ENCODE results near the gene NIT2.

Gene NIT2

DNA sequence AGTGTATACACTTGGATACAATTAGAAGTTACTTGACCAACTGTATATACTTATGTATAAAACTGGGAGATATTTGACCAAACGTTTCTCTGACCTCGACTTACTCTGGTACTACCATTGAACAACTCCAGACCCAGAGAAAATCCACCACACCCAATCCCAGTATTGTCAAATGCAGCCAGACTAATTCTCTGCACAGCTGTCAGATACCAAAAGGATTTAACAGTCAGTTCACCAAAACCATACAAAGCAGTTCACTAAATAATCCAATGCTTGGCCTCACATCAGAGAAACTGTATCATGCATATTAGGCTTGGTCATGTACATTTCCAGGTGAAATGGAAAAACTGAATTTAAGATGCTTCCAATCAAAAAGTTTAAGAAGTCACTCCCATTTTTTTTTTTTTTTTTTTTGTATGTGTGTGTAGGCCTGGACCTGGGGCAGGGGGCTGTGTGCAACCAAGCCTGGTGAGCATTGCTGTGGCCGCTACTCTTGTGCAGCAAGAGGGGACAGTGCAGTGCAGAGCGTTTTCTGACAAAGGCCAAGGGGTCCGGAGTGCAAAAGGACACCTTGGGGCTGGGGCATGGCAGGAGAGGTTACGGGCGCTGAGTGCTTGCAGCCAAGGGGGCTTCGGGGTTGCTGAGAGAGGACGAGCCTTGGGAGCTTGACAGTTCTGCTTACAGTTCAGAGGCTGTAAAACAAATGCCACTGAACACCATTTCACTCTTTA is 64.9 kb downstream of the NIT2 start:
- no peak for FAIRE-seq

DNA sequence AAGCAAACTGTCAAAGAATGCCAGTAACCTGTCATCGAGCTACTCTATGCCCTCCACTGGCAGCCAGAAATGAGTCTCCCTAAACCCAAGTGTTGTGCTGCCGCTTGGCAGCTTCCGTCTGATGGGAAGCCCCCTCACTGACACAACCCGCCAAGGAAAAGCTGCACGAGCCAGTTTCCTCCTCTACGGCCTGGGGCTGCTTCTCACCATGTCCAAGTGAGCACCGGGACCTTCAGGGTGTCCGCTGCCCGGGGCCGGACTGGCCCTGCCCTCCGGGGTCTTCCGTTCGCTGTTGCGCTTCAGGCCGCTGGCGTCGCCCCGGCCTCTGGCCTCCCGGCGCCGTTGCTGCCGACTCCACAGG is 65.8 kb downstream of the NIT2 start:
- FAIRE-seq = no peak

DNA sequence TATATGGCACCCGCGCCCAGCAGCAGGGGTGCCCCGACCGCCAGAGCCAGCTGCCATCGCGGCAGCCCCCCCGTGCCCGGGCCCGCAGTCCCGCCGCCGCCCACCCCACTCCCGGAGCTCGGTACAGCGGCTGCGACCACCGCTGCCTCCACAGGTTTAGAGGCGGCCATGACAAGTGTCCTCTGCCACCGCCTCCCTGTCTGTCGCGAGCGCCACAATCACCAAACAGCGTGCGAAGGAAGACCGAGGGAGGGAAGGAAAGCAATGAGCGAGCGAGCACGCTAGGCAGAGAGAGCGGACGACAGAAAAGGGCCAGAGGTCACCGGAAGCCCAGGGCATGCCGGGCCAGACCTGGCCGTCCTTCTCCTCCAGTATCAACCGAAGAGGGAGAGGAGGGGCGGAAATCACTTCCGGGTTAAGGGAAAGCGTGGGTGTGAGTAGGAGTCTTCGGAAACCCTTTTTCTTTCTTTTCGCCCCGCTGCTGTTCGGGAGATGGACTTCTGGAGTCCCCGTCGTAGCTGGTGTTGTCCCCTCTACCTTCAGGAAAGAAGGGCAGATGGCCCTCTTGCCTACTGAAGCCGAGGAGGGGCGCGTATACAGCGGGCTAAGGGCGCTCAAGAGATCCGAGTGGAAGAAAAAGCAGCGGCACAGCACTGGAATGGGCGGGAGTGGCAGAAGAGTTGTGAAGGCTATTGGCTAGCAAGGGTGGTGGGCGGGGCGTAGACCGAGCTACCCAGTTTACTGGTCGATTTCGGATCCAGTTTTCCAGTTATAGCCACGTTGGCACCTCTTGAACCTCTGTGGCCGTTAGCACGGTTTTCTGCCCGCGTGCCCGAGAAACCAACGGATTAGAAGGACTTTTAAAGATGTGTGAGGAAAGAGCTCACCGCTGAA is 66.5 kb downstream of the NIT2 start, which contains the start of the genes LNP1 and TOMM70:
TSS of gene LNP1 (plus strand) at position 760 of the 894 bp plus-strand sequence. CDS start 28,191 bp downstream, outside the sequence.
TSS of gene TOMM70 (minus strand) at position 310 of the 894 bp plus-strand sequence. CDS start at position 170, 140 bp downstream.
- peak; percentile 54 for FAIRE-seq

DNA sequence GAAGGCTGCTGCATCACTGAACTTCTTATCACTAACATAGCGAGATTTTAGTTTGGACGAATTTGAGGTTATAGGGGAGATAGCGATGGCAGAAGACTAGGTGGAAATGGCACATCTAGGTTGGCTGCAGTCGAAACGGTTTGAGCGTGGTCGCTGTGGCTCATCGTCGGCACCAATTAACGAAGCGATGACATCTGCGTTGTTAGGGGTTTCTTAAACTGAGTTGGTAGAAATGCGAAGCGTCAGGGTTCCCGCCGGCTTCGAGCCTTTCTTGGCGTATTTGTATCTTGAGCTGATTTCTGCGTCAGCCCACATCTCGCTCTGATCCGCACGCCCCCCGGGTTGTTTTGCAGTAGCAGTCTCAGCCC is 67.1 kb downstream of the NIT2 start:
- no peak for FAIRE-seq

DNA sequence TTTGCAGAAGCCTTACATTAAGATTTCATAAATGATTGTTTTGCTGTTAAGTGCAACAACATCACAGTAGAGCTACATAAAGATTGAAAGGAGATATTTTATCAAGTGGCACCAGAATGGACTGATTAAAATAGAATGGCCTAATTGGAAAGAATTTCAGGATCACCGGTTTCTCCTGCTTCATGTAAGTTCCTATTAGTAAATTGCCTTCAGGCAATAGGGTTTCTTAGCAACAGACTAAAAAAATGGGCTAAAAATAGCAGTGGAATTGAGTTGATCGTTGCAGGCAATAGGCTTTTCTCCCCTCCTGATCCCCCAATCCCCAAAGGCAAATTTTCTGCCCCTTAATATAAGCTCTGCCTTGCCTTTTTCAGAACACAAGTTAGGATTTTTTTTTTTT is 67.7 kb downstream of the NIT2 start:
- FAIRE-seq = no peak

DNA sequence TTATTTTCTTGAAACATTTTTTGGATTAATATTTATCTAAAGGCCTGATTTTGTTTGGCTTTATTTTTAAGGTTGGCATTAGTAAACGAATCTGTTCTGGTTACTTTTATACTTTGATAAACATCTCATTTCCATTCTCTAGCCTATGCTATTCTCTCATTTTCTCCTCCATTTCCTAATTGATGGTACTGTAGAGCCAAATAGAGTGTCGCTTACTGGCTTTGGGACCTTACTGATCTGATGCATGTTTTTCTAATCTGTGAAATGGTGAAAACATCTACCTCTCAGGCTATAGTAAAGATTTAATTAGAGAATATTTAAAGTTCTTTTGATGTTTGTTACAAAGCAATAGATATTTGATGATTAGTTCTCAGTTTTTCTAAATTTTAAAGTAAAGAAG is 68.3 kb downstream of the NIT2 start:
- FAIRE-seq = no peak

DNA sequence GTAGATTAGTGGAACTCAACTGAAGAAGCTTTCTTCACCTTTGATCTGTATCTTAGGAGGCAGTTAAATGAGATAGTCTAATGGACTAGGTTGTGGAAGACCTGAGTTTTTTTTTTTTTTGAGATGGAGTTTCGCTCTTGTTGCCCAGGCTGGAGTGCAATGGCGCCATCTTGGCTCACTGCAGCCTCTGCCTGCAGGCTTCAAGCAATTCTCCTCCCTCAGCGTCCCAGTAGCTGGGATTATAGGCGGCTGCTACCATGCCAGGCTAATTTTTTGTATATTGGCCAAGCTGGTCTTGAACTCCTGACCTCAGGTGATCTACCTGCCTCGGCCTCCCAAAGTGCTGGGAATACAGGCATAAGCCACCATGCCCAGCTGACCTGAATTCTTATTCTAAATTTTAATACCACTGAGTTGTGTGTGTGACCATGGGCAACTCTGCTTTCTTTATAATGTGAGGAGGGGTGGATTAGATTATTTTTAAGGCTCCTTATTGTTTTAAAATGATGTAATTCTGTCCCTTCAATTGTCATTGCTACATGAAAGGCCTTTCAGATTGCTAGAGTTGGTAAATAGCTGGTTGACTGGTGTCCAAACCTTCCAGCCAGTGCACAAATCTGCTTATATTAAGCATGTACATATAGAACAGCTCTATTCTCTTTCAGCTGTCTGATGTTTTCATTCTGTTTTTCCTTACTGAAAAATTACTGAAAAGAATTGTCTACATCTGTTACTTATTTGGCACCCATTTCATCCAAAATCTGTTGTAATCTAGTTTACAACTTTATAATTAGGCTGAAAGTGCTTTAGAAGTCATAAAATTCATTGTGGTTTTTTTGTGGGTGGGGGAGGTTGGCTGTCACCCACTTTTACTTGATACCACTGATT is 69.0 kb downstream of the NIT2 start:
- FAIRE-seq = peak; percentile 63

DNA sequence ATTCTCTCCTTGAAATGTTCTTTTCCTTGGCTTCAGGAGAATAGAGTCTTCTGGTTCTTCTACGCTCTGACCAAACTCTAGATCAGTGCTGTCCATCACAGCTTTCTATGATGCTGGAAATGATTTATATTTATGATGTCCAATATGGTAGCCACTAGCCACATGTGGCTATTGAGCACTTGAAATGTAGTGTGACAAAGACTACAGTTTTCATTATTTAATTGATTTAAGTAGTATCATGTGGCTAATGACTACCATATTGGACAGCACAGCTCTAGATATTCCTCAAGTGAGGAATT is 69.6 kb downstream of the NIT2 start:
- FAIRE-seq = no peak

DNA sequence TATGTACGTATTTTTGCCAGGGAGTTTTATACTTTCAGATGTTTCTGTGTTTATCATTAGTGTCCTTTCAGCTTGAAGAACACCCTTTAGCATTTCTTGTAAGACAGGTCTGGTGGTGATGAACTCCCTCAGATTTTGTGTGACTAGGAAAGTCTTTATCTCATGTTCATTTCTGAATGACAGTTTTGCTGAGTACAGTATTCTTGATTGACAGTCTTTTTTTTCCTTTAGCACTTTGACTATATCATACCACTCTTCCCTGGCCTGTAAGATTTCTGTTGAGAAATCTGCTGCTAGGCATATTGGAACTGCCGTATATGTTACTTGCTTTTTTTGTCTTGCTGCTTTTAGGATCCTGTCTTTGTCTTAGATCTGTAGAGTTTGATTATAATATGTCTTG is 72.6 kb downstream of the NIT2 start:
- no peak for FAIRE-seq

DNA sequence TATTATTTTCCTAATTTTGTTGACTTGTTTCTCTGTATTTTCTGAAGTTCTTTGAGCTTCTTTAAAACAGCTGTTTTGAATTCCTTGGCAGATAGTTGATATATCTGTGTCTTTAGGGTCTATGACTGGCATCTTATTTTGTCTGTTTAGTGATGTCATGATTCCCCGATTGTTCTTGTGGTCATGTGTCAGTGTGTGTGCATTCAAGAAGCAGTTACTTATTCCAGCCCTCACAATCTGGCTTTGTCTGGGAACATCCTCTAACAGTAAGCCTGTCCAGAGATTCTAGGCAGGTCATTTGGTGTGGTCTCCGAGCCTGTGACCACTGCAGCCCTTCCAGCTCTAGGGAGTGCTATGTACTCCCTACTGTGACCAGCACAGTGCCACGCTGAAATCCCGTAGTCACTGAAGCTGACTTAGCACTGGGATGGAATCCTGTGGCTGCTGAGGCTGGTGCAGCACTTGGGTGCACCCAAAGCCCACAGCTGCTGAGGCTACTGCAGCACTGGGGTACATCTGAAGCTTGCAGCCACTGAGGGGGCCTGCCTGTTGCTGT is 73.5 kb downstream of the NIT2 start:
- FAIRE-seq = no peak

All from endometrium (tissue), 2 donors.